ENCODE measurements around the gene MBD3L2B.
"Not testable (repeated sequence)": the region's sequence is repeated elsewhere in the genome, so short reads cannot be mapped to it uniquely, and the experiment has no call there.

MBD3L2B gene

GRCh38 chr19:7021331-7021730 is at the start of gene MBD3L2B:
MBD3L2B (minus strand) TSS chr19:7021431; CDS start chr19:7021397, 34 bp downstream.
- not testable (repeated sequence) for DNase-seq

GRCh38 chr19:7069904-7070226 is 48.6 kb upstream of the MBD3L2B start:
- DNase-seq: no peak

- DNase-seq: peak; percentile 98 to 99
Measured at GRCh38 chr19:7069042-7069903, 48.0 kb upstream of the MBD3L2B start, which contains the start of gene ZNF557. ZNF557 (plus strand) TSS chr19:7069703; CDS start chr19:7075075, 5,372 bp downstream.

GRCh38 chr19:7068599-7068998 is 47.4 kb upstream of the MBD3L2B start:
- DNase-seq: no peak

GRCh38 chr19:7067716-7068115 is 46.5 kb upstream of the MBD3L2B start:
- no peak for DNase-seq

- DNase-seq: not testable (repeated sequence)
Measured at GRCh38 chr19:7067122-7067521, 45.9 kb upstream of the MBD3L2B start.

- DNase-seq: no peak
Measured at GRCh38 chr19:7063764-7064418, 42.7 kb upstream of the MBD3L2B start.

GRCh38 chr19:7063339-7063738 is 42.1 kb upstream of the MBD3L2B start:
- DNase-seq: no peak

- not testable (repeated sequence) for DNase-seq
Measured at GRCh38 chr19:7059977-7060376, 38.7 kb upstream of the MBD3L2B start.

GRCh38 chr19:7058576-7058975 is 37.3 kb upstream of the MBD3L2B start, which contains the start of gene MBD3L3:
MBD3L3 (minus strand) TSS chr19:7058676; CDS start chr19:7058605, 71 bp downstream.
- not testable (repeated sequence) for DNase-seq

- not testable (repeated sequence) for DNase-seq
Measured at GRCh38 chr19:7056371-7056770, 35.1 kb upstream of the MBD3L2B start.

GRCh38 chr19:7055679-7056078 is 34.4 kb upstream of the MBD3L2B start:
- not testable (repeated sequence) for DNase-seq

GRCh38 chr19:7054635-7055368 is 33.6 kb upstream of the MBD3L2B start:
- DNase-seq: not testable (repeated sequence)

GRCh38 chr19:7052896-7053295 is 31.7 kb upstream of the MBD3L2B start:
- DNase-seq: not testable (repeated sequence)

- not testable (repeated sequence) for DNase-seq
Measured at GRCh38 chr19:7051421-7051820, 30.2 kb upstream of the MBD3L2B start.

GRCh38 chr19:7049021-7049420 is 27.8 kb upstream of the MBD3L2B start, which contains the start of gene MBD3L2:
MBD3L2 (plus strand) TSS chr19:7049321; CDS start chr19:7049374, 53 bp downstream.
- not testable (repeated sequence) for DNase-seq

- not testable (repeated sequence) for DNase-seq
Measured at GRCh38 chr19:7041563-7041962, 20.3 kb upstream of the MBD3L2B start.

GRCh38 chr19:7040079-7040478 is 18.8 kb upstream of the MBD3L2B start, which contains the start of gene MBD3L4:
MBD3L4 (minus strand) TSS chr19:7040179; CDS start chr19:7040144, 35 bp downstream.
- DNase-seq: not testable (repeated sequence)

GRCh38 chr19:7030278-7030677 is 9.0 kb upstream of the MBD3L2B start, which contains the start of gene MBD3L5:
MBD3L5 (plus strand) TSS chr19:7030578; CDS start chr19:7030612, 34 bp downstream.
- DNase-seq: not testable (repeated sequence)

- DNase-seq: not testable (repeated sequence)
Measured at GRCh38 chr19:7028790-7029189, 7.6 kb upstream of the MBD3L2B start.

- no peak for DNase-seq
Measured at GRCh38 chr19:7018828-7019227, 2.4 kb downstream of the MBD3L2B start.

GRCh38 chr19:7013678-7014077 is 7.6 kb downstream of the MBD3L2B start:
- no peak for DNase-seq
